Osteoblast (primary cell): ENCODE measurements around the gene PPP2R5A. TPM values are rescaled to one million over a fixed set of nuclear protein-coding genes. Genes with fewer than 3 reads are reported as not detected.
"Not testable (repeated sequence)": the region's sequence is repeated elsewhere in the genome, so short reads cannot be mapped to it uniquely, and the experiment has no call there.

Experiments
- DNase-seq: peaks from one replicate; pipeline ENCODE4 v3.0.0; 2011; ENCODE audit warnings: low spot score, mixed read lengths; ENCODE audit not compliant: insufficient read length; ENCODE audit errors: missing footprints
- H2AFZ ChIP-seq: 2 replicates; pipeline ENCODE4 v1.6.0; 2011; ENCODE audit warnings: mild to moderate bottlenecking, low read length
- H3K27ac ChIP-seq: 2 replicates; pipeline ENCODE4 v1.5.1; 2011; ENCODE audit warnings: mild to moderate bottlenecking, low read depth, low read length, moderate library complexity
- H3K27me3 ChIP-seq: 2 replicates; pipeline ENCODE4 v1.6.0; 2012; ENCODE audit warnings: mild to moderate bottlenecking, control low read depth, inconsistent platforms, low read length, moderate library complexity; ENCODE audit not compliant: insufficient read depth
- H3K36me3 ChIP-seq: 2 replicates; pipeline ENCODE4 v1.5.1; 2011; ENCODE audit warnings: mild to moderate bottlenecking, low read length, control low read depth, moderate library complexity; ENCODE audit not compliant: insufficient read depth
- H3K4me1 ChIP-seq: 2 replicates; pipeline ENCODE4 v1.5.1; 2011; ENCODE audit warnings: mild to moderate bottlenecking, low read length, control low read depth, moderate library complexity; ENCODE audit not compliant: insufficient read depth
- H3K4me2 ChIP-seq: 2 replicates; pipeline ENCODE4 v1.6.0; 2011; ENCODE audit warnings: mild to moderate bottlenecking, low read length; ENCODE audit not compliant: insufficient read depth
- H3K4me3 ChIP-seq: fragments of 200-600 bp; sonication (generic); 3 replicates; pipeline ENCODE4 v1.5.1; 2012; ENCODE audit warnings: mild to moderate bottlenecking, low read length, inconsistent platforms; ENCODE audit not compliant: insufficient read depth
- H3K79me2 ChIP-seq: 2 replicates; pipeline ENCODE4 v1.6.0; 2012; ENCODE audit warnings: mild to moderate bottlenecking, low read length, control low read depth, inconsistent platforms; ENCODE audit not compliant: insufficient read depth
- H3K9me3 ChIP-seq: 2 replicates; pipeline ENCODE4 v1.5.1; 2011; ENCODE audit warnings: low read depth, low read length, control low read depth
- H4K20me1 ChIP-seq: 2 replicates; pipeline ENCODE4 v1.6.0; 2012; ENCODE audit warnings: mild to moderate bottlenecking, low read length, control low read depth; ENCODE audit not compliant: insufficient read depth
- CTCF ChIP-seq: IDR thresholded peaks from 2 replicates; pipeline ENCODE4 v1.5.1; 2011; ENCODE audit warnings: mild to moderate bottlenecking, low read depth, low read length, moderate library complexity; ENCODE audit errors: extremely low read depth
- total RNA-seq: library from RNA; depleted of rRNA; stranded (reverse); fragments of >200 nt; gene quantifications from 2 replicates; pipeline ENCODE4 v1.2.3, GENCODE V29; 2012

The PPP2R5A gene
- total RNA-seq, 1 donor, result 21.4 TPM

- Histone ChIP-seq H3K79me2 (peaks cover 64% of the 10 kb centered on the region), H3K27ac (peak overlapping the region; percentile 55)
Observed at GRCh38 chr1:212302745-212303383, 17.7 kb downstream of the PPP2R5A start.

GRCh38 chr1:212305342-212305741, 20.1 kb downstream of the PPP2R5A start:
- no peak for DNase-seq
- H3K36me3 ChIP-seq, result no peaks in the 10 kb centered on the region
- TF ChIP-seq CTCF, result no peak
- no peak overlapping the region for H3K4me3 ChIP-seq
- H3K27ac ChIP-seq, result no peak overlapping the region
- H3K9me3 ChIP-seq, result no peaks in the 10 kb centered on the region
- H3K4me2 ChIP-seq, result no peak overlapping the region
- peaks cover 10% of the 10 kb centered on the region for H3K4me1 ChIP-seq
- H2AFZ ChIP-seq, result no peak overlapping the region
- peaks cover 73% of the 10 kb centered on the region for H3K79me2 ChIP-seq
- H3K27me3 ChIP-seq, result no peaks in the 10 kb centered on the region
- H4K20me1 ChIP-seq, result peaks cover 2% of the 10 kb centered on the region

More at GRCh38 chr1:212302745-212303383, 17.7 kb downstream of the PPP2R5A start:
- no peak for TF ChIP-seq CTCF
- no peak overlapping the region for H3K4me2 ChIP-seq
- no peaks in the 10 kb centered on the region for H3K36me3 ChIP-seq
- peaks cover 5% of the 10 kb centered on the region for H4K20me1 ChIP-seq
- no peak overlapping the region for H3K4me3 ChIP-seq
- H2AFZ ChIP-seq, result no peak overlapping the region
- peaks cover 10% of the 10 kb centered on the region for H3K4me1 ChIP-seq
- H3K9me3 ChIP-seq, result no peaks in the 10 kb centered on the region
- H3K27me3 ChIP-seq, result no peaks in the 10 kb centered on the region
- no peak for DNase-seq

GRCh38 chr1:212305984-212306452, 20.8 kb downstream of the PPP2R5A start:
- H3K4me3 ChIP-seq, H3K4me1 ChIP-seq, H3K27me3 ChIP-seq, H2AFZ ChIP-seq, H3K9me3 ChIP-seq, H3K27ac ChIP-seq, H4K20me1 ChIP-seq, DNase-seq, H3K36me3 ChIP-seq, H3K4me2 ChIP-seq: not testable (repeated sequence)
- H3K79me2 ChIP-seq, result peaks cover 76% of the 10 kb centered on the region

GRCh38 chr1:212309967-212310366, 24.8 kb downstream of the PPP2R5A start:
- Histone ChIP-seq H3K9me3 (no peaks in the 10 kb centered on the region), H3K4me2 (no peak overlapping the region), H2AFZ (no peak overlapping the region), H3K27me3 (no peaks in the 10 kb centered on the region), H3K79me2 (peaks cover 63% of the 10 kb centered on the region), H3K27ac (no peak overlapping the region), H3K36me3 (no peaks in the 10 kb centered on the region), H3K4me1 (peaks cover 18% of the 10 kb centered on the region), H3K4me3 (no peak overlapping the region), H4K20me1 (no peaks in the 10 kb centered on the region)
- no peak for DNase-seq
- TF ChIP-seq CTCF, result no peak
